Osteoblast (primary cell): ENCODE results near the gene CEBPB. TPM values are rescaled to one million over a fixed set of nuclear protein-coding genes. Genes with fewer than 3 reads are reported as not detected.

Experiments used
- DNase-seq: peaks from one replicate; pipeline ENCODE4 v3.0.0; 2011; ENCODE audit warnings: low spot score, mixed read lengths; ENCODE audit not compliant: insufficient read length; ENCODE audit errors: missing footprints
- H2AFZ ChIP-seq: 2 replicates; pipeline ENCODE4 v1.6.0; 2011; ENCODE audit warnings: mild to moderate bottlenecking, low read length
- H3K27ac ChIP-seq: 2 replicates; pipeline ENCODE4 v1.5.1; 2011; ENCODE audit warnings: mild to moderate bottlenecking, low read depth, low read length, moderate library complexity
- H3K27me3 ChIP-seq: 2 replicates; pipeline ENCODE4 v1.6.0; 2012; ENCODE audit warnings: mild to moderate bottlenecking, control low read depth, inconsistent platforms, low read length, moderate library complexity; ENCODE audit not compliant: insufficient read depth
- H3K36me3 ChIP-seq: 2 replicates; pipeline ENCODE4 v1.5.1; 2011; ENCODE audit warnings: mild to moderate bottlenecking, low read length, control low read depth, moderate library complexity; ENCODE audit not compliant: insufficient read depth
- H3K4me1 ChIP-seq: 2 replicates; pipeline ENCODE4 v1.5.1; 2011; ENCODE audit warnings: mild to moderate bottlenecking, low read length, control low read depth, moderate library complexity; ENCODE audit not compliant: insufficient read depth
- H3K4me2 ChIP-seq: 2 replicates; pipeline ENCODE4 v1.6.0; 2011; ENCODE audit warnings: mild to moderate bottlenecking, low read length; ENCODE audit not compliant: insufficient read depth
- H3K4me3 ChIP-seq: fragments of 200-600 bp; sonication (generic); 3 replicates; pipeline ENCODE4 v1.5.1; 2012; ENCODE audit warnings: mild to moderate bottlenecking, low read length, inconsistent platforms; ENCODE audit not compliant: insufficient read depth
- H3K79me2 ChIP-seq: 2 replicates; pipeline ENCODE4 v1.6.0; 2012; ENCODE audit warnings: mild to moderate bottlenecking, low read length, control low read depth, inconsistent platforms; ENCODE audit not compliant: insufficient read depth
- H3K9me3 ChIP-seq: 2 replicates; pipeline ENCODE4 v1.5.1; 2011; ENCODE audit warnings: low read depth, low read length, control low read depth
- H4K20me1 ChIP-seq: 2 replicates; pipeline ENCODE4 v1.6.0; 2012; ENCODE audit warnings: mild to moderate bottlenecking, low read length, control low read depth; ENCODE audit not compliant: insufficient read depth
- total RNA-seq: library from RNA; depleted of rRNA; stranded (reverse); fragments of >200 nt; gene quantifications from 2 replicates; pipeline ENCODE4 v1.2.3, GENCODE V29; 2012
- TF ChIP-seq, protein P1 (sequence below): IDR thresholded peaks from 2 replicates; pipeline ENCODE4 v1.5.1; 2011; ENCODE audit warnings: mild to moderate bottlenecking, low read depth, low read length, moderate library complexity; ENCODE audit errors: extremely low read depth

Gene CEBPB
- total RNA-seq, 1 donor = 79.3 TPM

DNA sequence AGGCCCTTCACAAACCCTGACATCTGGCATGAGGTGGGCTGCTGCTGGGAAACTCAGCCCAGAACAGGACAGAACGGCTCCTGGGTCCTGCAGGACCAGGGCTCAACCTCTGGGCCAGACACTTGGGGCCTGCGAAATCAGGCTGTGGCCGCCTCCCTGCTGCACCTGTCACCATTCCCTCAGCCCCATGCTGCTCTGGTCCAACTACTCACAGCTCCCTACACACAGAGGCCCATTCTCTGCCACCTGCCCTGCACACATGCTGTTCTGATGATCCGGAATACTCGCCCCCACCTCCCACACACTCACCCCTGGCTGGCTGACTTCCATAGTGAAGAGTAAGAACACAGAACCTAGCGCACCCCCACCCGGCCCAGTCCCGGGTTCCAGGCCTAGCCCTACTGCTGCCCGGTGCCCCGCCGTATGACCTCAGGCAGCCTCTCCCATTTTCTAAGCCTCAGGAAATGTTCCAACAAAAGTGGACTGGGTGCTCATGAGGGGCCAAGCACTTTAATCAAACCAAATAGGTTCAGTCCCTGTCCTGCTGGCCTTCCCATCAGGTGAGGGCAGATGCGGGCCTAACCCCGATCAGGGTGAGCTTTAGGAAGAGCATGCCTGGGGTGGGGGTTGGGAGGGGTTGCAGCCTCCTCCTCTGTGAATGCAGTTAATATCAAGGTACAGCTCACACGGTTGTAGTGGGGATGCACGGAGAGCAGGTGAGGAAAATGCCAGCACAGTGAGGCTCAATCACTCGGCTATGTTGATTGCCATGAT lies 41.0 kb upstream of the CEBPB start:
- H3K36me3 ChIP-seq = peaks cover 24% of the 10 kb centered on the region
- TF ChIP-seq, protein P1, sequence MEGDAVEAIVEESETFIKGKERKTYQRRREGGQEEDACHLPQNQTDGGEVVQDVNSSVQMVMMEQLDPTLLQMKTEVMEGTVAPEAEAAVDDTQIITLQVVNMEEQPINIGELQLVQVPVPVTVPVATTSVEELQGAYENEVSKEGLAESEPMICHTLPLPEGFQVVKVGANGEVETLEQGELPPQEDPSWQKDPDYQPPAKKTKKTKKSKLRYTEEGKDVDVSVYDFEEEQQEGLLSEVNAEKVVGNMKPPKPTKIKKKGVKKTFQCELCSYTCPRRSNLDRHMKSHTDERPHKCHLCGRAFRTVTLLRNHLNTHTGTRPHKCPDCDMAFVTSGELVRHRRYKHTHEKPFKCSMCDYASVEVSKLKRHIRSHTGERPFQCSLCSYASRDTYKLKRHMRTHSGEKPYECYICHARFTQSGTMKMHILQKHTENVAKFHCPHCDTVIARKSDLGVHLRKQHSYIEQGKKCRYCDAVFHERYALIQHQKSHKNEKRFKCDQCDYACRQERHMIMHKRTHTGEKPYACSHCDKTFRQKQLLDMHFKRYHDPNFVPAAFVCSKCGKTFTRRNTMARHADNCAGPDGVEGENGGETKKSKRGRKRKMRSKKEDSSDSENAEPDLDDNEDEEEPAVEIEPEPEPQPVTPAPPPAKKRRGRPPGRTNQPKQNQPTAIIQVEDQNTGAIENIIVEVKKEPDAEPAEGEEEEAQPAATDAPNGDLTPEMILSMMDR = no peak
- H3K9me3 ChIP-seq = no peaks in the 10 kb centered on the region

GRCh38 chr20:50151034-50151743 lies 39.4 kb upstream of the CEBPB start:
- Histone ChIP-seq H3K36me3 (peaks cover 17% of the 10 kb centered on the region), H3K79me2 (peaks cover 74% of the 10 kb centered on the region), H3K4me3 (no peak overlapping the region), H3K4me1 (peaks cover 46% of the 10 kb centered on the region), H3K27me3 (no peaks in the 10 kb centered on the region), H3K4me2 (peak overlapping the region; percentile 50), H3K27ac (peak overlapping the region; percentile 42), H4K20me1 (peaks cover 29% of the 10 kb centered on the region), H2AFZ (no peak overlapping the region), H3K9me3 (no peaks in the 10 kb centered on the region)
- peak; percentile 75 for DNase-seq
- TF ChIP-seq, protein P1 = no peak

More for the DNA sequence above, 41.0 kb upstream of the CEBPB start:
- DNase-seq = peak; percentile 78
- no peak overlapping the region for H3K4me3 ChIP-seq
- peaks cover 34% of the 10 kb centered on the region for H4K20me1 ChIP-seq
- no peak overlapping the region for H3K4me2 ChIP-seq
- peaks cover 85% of the 10 kb centered on the region for H3K79me2 ChIP-seq
- peak overlapping the region; percentile 42 for H3K27ac ChIP-seq
- no peaks in the 10 kb centered on the region for H3K27me3 ChIP-seq
- H3K4me1 ChIP-seq = peaks cover 56% of the 10 kb centered on the region
- no peak overlapping the region for H2AFZ ChIP-seq

- Histone ChIP-seq H3K9me3 (no peaks in the 10 kb centered on the region), H2AFZ (no peak overlapping the region), H3K4me1 (peaks cover 32% of the 10 kb centered on the region), H4K20me1 (peaks cover 29% of the 10 kb centered on the region), H3K79me2 (peaks cover 61% of the 10 kb centered on the region), H3K27me3 (no peaks in the 10 kb centered on the region), H3K4me3 (peak overlapping the region; percentile 89), H3K4me2 (peak overlapping the region; percentile 86), H3K36me3 (peaks cover 7% of the 10 kb centered on the region), H3K27ac (peak overlapping the region; percentile 75)
- TF ChIP-seq, protein P1 = peak; percentile 14
- DNase-seq = peak; percentile 90
Measured at GRCh38 chr20:50152394-50153152, 38.1 kb upstream of the CEBPB start.
